ENCODE data around the gene SNU13.
"Not testable (repeated sequence)": the region's sequence is repeated elsewhere in the genome, so short reads cannot be mapped to it uniquely, and the experiment has no call there.

SNU13 gene

DNA sequence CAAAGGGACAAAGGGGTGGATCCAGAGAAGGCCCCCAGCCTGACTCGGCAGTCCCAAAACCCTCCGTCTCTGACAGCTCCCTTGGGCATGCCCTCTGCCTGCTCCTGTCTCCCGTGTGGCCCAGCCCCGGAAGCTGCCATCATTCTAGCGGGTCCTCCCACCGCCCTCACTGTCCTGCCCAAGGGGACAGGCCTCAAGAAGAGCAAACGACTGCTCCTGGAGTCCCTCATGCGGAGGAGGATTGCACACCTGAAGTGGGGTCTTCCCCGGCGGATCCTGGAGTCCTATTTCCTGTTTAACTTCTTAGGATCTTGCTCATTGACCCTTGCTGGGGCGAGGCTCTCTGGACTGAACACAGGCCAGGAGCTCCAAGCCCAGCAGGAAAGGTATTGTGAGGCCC lies 8.0 kb upstream of the SNU13 start:
- no peak for TF ChIP-seq CTCF (IDR thresholded peaks at IDR 0.05; ENCODE audit: borderline replicate concordance, control extremely low read depth, extremely low read depth, insufficient read depth, missing control alignments)
- DNase-seq (ENCODE audit: low spot score) = no peak
- in situ Hi-C loops (cut with MboI; ENCODE audit: low sequenced_read_pairs, unreplicated experiment) = no loop called here

- in situ Hi-C loops (cut with MboI; ENCODE audit: low sequenced_read_pairs, unreplicated experiment) = no loop called here
- DNase-seq (ENCODE audit: low spot score) = no peak
- TF ChIP-seq CTCF (IDR thresholded peaks at IDR 0.05; ENCODE audit: borderline replicate concordance, control extremely low read depth, extremely low read depth, insufficient read depth, missing control alignments) = no peak
Measured at GRCh38 chr22:41695211-41695610, 6.5 kb upstream of the SNU13 start.

GRCh38 chr22:41690476-41690875 lies 1.8 kb upstream of the SNU13 start:
- TF ChIP-seq CTCF (IDR thresholded peaks at IDR 0.05; ENCODE audit: borderline replicate concordance, control extremely low read depth, extremely low read depth, insufficient read depth, missing control alignments) = no peak
- in situ Hi-C loops (cut with MboI; ENCODE audit: low sequenced_read_pairs, unreplicated experiment) = no loop called here

GRCh38 chr22:41687901-41688364 lies 734 bp downstream of the SNU13 start:
- in situ Hi-C loops (cut with MboI; ENCODE audit: low sequenced_read_pairs, unreplicated experiment) = no loop called here
- no peak for DNase-seq (ENCODE audit: low spot score)

More at GRCh38 chr22:41690476-41690875, 1.8 kb upstream of the SNU13 start:
- no peak for DNase-seq (ENCODE audit: low spot score)

GRCh38 chr22:41686890-41687289 lies 1.8 kb downstream of the SNU13 start:
- in situ Hi-C loops (cut with MboI; ENCODE audit: low sequenced_read_pairs, unreplicated experiment); DNase-seq (ENCODE audit: low spot score): not testable (repeated sequence)

More at GRCh38 chr22:41687901-41688364, 734 bp downstream of the SNU13 start:
- TF ChIP-seq CTCF (IDR thresholded peaks at IDR 0.05; ENCODE audit: borderline replicate concordance, control extremely low read depth, extremely low read depth, insufficient read depth, missing control alignments) = no peak

DNA sequence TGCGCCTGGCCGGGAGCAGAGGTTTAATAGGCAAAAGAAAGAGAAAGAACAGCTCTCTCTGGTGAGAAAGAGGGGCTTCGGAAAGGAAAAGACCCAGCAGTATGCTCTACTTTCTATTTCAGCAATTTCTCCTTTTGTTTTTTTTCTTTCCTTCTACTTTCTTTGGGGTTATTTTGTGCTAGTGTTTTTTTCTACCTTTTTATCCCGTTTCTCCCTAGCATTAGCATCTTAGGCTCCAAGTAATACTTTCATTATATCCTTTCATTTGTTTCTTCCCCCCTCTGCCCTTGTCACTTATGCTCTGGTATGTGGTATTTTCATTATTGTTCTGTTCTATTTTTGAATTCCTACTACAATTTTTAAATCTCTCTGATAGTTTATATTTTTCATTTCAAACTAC lies 4.5 kb downstream of the SNU13 start:
- TF ChIP-seq CTCF (IDR thresholded peaks at IDR 0.05; ENCODE audit: borderline replicate concordance, control extremely low read depth, extremely low read depth, insufficient read depth, missing control alignments) = no peak
- in situ Hi-C loops (cut with MboI; ENCODE audit: low sequenced_read_pairs, unreplicated experiment) = no loop called here
- DNase-seq (ENCODE audit: low spot score) = no peak

DNA sequence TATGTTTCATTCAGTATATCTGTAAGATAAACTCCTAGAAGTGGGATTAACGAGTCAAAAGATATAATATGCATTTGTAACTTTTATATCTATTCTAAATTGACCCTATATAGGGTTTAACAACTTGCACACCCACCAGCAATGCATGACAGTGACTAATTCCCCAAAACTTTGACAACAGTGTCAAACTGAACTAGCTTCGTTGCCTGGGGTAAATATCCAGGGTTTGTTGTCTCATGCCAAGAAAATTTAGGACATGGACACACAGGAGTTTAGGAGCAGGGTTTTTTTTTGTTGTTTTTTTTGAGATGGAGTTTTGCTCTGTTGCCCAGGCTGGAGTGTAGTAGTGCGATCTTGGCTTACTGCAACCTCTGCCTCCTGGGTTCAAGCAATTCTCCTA lies 5.1 kb downstream of the SNU13 start:
- in situ Hi-C loops (cut with MboI; ENCODE audit: low sequenced_read_pairs, unreplicated experiment) = no loop called here
- DNase-seq (ENCODE audit: low spot score) = no peak
- TF ChIP-seq CTCF (IDR thresholded peaks at IDR 0.05; ENCODE audit: borderline replicate concordance, control extremely low read depth, extremely low read depth, insufficient read depth, missing control alignments) = no peak
